HG03378 (cell line): ENCODE measurements around the gene IMMT.
A peak's percentile ranks its signal among the peaks of the same experiment; 100 is the strongest.

ENCODE experiments used
- ATAC-seq: cut with Tn5 transposase; IDR thresholded peaks from one replicate; pipeline ENCODE4 v1.9.1; 2021; ENCODE audit warnings: mild to moderate bottlenecking, moderate library complexity; ENCODE audit not compliant: unreplicated experiment

Gene IMMT

DNA sequence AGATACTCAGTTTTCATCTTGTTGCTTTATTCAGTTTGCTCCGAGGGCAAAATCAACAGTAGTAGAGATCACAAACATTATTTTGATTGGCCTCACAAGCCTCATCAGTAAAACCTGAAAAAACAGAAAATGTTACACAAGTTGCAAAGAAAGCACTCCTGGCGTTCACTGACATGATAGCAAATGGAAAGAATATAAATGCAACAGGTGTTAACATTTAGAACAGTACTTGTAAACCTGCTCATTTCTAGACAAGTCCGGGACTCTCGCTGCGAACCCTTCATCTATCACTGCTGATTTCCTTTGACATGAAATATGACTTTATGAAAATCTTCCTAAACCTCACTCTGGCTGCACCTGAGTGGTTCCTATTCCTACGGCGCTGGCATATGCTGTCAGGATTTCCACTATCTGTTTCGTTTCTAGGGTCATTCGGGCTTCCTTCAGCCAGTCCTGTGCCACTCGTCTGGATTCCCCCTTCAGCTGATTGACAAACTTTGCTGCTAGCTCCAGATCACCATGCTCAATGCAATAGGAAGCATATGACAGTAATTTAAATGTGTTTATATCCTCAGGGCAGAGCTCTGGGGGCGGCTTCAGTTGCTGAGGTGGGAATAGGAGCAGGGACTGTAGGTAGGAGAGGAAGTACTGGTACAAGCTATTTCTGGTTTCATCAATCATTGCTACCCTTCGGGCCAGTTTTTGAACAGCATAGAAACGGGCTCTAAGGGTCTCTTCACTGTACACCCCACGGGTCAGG, 51.2 kb downstream of the IMMT start:
- ATAC-seq = no peak

DNA sequence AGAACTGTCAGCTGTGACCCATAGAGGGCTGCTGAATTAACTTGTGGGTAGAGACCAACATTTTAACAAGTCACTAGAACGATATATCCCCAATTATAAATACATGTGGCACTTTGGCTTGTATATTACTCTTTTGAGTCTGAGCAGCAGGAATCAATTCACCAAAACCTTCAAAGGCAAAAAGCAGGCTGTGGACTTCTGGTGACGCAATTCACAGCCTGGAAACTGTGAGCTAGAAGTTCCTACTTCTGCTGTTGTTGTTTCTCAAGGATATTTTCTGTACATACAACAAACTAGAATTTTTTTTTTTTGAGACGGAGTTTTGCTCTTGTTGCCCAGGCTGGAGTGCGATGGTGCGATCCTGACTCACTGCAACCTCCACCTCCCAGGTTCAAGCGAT, 52.0 kb downstream of the IMMT start:
- ATAC-seq = no peak

DNA sequence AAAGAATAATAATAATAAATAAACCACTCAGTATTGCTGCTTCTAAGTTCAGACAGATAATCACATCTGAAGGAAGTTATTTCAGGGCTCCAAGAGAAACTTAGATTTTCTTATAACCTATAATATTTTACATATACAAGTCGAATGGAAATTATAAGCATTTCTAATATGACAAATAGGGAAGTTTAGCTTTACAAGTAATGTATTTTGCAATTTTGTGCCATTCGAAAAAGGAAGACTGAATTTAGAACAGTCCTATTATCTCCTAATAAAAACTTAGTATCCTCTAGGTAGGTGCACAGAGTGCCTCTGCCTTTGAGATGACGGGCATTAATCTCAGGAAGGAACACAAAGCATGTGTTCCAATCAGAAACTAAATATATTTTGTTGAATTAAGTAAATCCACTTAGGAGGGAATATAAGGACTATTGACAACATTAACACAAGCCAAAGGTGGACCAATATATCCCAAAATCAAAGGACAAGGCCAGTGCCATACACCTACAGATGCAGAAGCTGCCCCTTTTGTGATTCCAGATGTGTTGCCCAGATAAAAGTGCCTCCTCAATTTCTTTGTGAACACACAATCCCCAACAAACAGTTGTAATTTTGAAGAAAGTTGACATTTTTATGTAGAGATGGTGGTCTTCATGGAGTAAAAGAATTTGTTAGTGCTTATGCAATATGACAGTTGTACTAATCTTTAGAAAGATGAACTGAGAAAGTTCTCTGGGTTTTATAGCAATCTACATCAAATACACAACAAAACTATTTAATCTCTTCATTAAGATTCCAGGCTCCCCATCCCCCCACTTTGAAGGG, 52.6 kb downstream of the IMMT start:
- ATAC-seq = no peak

DNA sequence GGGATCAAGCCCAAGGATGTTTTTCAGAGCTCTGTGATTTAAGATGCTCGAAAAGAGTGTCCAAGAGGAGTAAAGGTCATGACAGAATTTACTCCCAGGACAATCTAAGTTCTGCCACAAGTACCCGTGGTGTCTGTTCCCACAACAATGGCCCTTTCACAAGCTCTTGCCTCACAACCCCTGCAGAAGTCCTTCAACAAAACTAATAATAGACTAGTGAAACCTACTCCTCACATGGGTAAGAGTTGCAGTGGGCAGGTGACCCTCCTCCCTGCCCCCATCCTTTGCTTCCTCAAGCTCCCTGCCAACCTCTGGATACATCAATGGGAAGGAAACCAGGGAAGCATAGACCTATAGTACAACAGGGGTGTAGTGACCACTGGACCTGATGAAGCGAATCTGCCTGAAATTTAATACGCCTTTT, 54.3 kb downstream of the IMMT start:
- no peak for ATAC-seq

GRCh38 chr2:86139981-86140380, 55.3 kb downstream of the IMMT start:
- no peak for ATAC-seq

GRCh38 chr2:86138736-86139625, 56.3 kb downstream of the IMMT start:
- no peak for ATAC-seq

DNA sequence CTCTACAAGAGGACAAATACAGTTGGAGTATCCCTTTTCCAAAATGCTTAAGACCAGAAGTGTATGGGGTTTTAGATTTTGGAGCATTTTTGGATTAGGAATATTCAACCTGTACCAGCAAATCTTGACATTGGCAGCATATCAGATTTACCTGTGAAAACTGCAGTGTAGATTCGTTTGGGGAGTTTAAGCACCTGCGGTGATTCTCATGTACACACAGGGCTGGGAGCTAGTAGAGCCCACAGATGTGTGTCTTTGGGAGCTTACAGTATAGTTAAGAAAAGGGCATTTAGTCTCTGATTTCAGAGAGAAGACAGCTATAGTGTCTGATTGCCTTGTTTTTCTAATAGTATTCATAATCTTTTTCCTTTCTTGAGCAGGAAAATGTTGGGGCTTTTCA, 59.1 kb downstream of the IMMT start:
- no peak for ATAC-seq

DNA sequence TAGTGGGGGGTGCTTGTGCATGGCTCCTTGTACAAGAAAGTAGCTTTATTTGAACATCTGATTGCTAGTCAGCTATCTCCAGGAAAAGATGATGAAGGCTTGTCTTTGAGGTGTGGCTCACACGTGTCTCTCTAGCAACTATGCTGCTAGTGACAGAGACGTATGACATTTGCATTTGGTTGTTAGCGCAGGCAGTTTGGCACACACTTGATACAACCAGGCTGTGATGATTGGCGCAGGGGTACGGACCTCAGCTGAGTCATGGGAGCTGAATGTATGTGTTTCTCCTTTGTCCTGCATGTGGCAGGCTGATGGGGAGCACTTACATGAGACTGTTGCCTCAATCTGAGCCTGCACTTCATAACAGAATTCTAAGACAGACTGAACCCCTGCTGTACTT, 59.6 kb downstream of the IMMT start:
- no peak for ATAC-seq

- ATAC-seq = no peak
Observed at GRCh38 chr2:86134709-86135108, 60.6 kb downstream of the IMMT start.

- no peak for ATAC-seq
Observed at GRCh38 chr2:86124683-86125082, 70.6 kb downstream of the IMMT start.

DNA sequence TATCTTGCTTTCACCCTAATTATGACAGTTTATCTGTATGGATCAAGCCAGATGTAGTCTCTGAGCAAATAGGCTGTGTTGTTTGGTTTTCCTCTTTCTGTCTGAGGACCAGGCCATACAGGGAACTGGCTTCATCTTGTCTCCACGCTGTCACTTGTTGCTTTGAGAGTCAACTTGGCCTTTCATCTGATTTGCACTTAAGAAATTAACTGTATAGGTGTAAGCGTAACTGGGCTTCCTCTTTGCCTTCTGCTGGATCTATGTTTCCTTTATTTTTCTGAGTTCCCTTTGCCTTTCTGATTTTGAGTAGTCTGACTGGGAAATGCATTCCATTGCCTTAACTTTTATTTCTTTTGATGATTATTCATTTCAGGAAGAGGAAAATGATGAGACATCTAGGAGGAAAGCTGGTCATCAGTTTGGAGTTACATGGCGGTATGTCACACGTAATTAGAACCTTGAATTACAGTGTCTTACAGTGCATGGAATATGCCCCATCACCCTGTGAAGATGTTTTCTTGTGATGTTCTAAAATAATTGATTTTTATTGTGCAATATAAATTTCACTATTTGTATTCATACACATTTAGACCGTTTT, 71.8 kb downstream of the IMMT start:
- ATAC-seq = no peak

- no peak for ATAC-seq
Observed at GRCh38 chr2:86118130-86118529, 77.1 kb downstream of the IMMT start.

- no peak for ATAC-seq
Observed at GRCh38 chr2:86107031-86107430, 88.2 kb downstream of the IMMT start.

DNA sequence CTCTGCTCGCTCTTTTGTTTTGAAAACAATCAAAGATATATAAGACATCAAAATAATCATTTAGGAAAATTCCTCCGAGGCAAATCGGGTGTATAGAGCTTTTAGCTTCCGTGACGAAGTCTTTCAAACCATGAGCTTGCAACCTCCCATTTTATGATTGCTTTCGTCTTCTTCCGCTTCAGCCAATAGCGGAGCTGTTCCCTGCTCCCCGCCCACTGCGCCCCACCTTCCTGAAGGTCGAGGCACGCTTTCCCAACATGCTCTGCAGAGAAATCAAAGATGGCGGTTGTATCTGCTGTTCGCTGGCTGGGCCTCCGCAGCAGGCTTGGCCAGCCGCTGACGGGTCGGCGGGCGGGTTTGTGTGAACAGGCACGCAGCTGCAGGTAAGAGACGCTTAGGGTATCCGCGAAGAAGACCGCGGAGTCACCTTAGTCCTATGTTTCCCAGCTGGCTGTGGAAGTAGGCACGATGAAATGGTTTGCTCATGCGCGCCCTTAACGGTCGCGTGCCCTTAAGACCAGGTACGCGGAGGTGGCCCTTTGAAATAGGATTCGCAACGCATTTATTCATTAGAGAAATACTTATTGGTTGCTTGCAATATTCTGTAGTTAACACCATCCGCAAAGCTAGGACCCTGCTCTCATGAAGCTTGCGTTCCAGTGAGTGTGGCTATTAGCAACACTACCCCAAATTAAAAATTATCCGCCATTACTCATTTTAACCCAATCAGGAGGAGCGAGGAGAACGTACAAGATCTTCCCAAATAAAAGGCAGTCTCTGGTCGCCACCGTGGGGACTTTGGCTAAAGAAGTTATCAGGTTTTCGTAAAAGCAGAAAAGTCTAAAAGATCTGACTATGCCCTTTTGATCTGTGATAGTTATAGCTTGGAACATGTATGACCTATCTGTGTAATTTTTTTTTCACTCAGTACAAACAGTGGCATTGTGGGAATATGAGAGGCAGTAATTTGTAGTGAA, 89.0 kb downstream of the IMMT start, which contains the start of gene PTCD3:
TSS of gene PTCD3 (plus strand) at position 267 of the 977 bp plus-strand sequence. CDS start at position 280, 13 bp downstream.
- ATAC-seq = peak; percentile 87

DNA sequence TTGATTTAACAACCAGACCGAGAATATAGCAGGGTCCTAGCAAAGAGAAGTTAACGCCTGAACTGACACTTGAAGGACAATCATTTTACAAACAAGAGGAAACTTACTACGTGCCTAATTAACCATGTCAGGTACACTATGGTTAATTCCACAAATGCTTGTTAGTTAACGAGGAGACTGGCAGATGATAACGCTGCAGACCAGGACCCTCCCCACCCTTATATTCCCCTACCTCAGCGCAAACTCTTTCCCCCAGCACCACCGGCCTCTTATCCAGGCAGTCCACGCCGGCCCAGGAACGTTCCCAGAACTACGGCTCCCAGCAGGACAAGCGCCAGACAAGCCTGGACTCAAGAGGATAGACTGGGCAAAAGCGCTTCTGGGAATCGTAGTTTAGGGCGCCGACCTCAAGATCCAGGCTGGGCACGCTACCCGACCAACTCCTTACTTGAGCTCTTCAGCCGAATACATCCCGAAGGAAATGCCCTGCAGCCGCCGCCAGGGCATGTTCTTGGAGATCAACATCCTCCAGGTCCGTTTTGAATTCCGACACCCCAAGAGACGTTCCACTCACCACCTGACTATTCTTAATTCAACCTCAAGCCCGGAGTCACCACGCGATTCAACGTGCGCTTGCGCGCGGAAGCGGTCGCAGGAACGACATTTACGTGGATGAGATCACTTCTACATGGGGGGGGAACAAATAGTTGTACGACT, 89.9 kb downstream of the IMMT start, which contains the start of gene POLR1A:
TSS of gene POLR1A (minus strand) at position 635 of the 717 bp plus-strand sequence. CDS start at position 525, 110 bp downstream.
- ATAC-seq = peak; percentile 63

DNA sequence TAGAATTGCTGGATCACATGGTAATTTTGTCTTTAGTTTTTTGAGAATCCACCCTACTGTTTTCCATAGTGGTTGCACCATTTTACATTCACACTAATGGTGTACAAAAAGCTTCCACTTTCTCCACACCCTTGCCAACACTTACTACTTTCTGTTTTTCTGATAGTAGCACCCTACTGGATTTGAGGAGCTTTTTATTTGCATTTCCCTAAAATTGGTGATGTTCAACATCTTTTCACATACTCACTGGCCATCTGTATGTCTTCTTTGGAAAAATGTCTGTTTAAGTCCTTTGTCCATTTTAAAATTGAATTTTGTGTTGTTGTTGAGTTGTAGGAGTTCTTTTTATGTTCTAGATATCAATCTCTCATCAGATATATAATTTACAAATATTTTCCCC, 93.1 kb downstream of the IMMT start:
- no peak for ATAC-seq

GRCh38 chr2:86097913-86098312, 97.3 kb downstream of the IMMT start:
- ATAC-seq = no peak

DNA sequence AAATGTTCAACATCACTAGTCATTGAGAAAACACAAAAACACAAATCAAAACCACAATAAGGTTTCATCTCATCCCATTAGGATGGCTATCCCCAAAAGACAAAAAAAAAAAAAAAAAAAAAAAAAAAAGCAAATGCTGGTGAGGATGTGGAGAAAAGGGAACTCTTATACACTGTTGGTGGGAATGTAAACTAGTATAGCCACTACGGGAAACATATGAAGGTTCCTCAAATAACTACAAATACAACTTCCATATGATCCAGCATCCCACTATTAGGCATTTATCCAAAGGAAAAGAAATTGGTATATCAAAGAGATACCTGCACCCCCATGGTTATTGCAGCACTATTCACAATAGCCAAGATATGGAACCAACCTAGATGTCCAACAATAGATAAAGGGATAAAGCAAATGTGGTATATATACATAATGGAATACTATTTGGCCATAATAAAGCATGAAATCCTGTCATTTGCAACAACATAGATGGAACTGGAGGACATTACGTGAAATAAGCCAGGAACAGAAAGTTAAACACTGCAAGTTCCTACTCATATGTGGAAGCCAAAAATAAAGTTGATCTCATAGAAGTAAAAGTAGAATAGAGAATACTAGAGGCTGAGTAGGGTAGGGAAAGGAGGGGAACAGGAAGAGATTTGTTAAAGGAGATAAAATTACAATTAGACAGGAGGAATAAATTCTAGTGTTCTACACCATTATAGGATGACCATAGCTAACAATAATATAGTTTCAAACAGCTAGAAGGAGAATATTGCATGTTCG, 98.0 kb downstream of the IMMT start:
- no peak for ATAC-seq
